Renal cortical epithelial cell (primary cell): ENCODE data around the gene ZNF512. TPM values are rescaled to one million over a fixed set of nuclear protein-coding genes. Genes with fewer than 3 reads are reported as not detected.

Experiments
- total RNA-seq: library from RNA; depleted of rRNA; stranded (reverse); fragments of >200 nt; gene quantifications from 2 replicates; pipeline ENCODE4 v1.2.3, GENCODE V29; 2014

The ZNF512 gene
- total RNA-seq, 1 donor from 2014 or later: 48.0 TPM

Other genes with a start within 250 kb of the ZNF512 start
- gene GTF3C2, start 226.3 kb upstream of the ZNF512 start, total RNA-seq: 32.1 and 40.2 TPM in 2 replicates
- 26.9 and 27.8 TPM in 2 replicates for gene EIF2B4, start 212.7 kb upstream of the ZNF512 start, total RNA-seq
- 94.9 and 125 TPM in 2 replicates for gene SNX17, start 212.4 kb upstream of the ZNF512 start, total RNA-seq
- 9.2 and 11.3 TPM in 2 replicates for gene ZNF513, start 202.3 kb upstream of the ZNF512 start, total RNA-seq
- 113 and 119 TPM in 2 replicates for gene PPM1G, start 173.5 kb upstream of the ZNF512 start, total RNA-seq
- 117 and 126 TPM in 2 replicates for gene NRBP1, start 154.4 kb upstream of the ZNF512 start, total RNA-seq
- gene KRTCAP3, start 140.7 kb upstream of the ZNF512 start, total RNA-seq: 0.85 and 3.5 TPM in 2 replicates
- gene IFT172, start 93.3 kb upstream of the ZNF512 start, total RNA-seq: 12.2 and 34.6 TPM in 2 replicates
- gene FNDC4, start 87.8 kb upstream of the ZNF512 start, total RNA-seq: 25.6 and 30.4 TPM in 2 replicates
- 1.4 and 1.6 TPM in 2 replicates for gene GCKR, start 86.2 kb upstream of the ZNF512 start, total RNA-seq
- 0.69 and 3.8 TPM in 2 replicates for gene CCDC121, start 46.0 kb downstream of the ZNF512 start, total RNA-seq
- 76.8 and 86.5 TPM in 2 replicates for gene GPN1, start 46.0 kb downstream of the ZNF512 start, total RNA-seq
- gene SUPT7L, start 80.6 kb downstream of the ZNF512 start, total RNA-seq: 15.3 and 31.9 TPM in 2 replicates
- 30.2 and 39.1 TPM in 2 replicates for gene SLC4A1AP, start 80.8 kb downstream of the ZNF512 start, total RNA-seq
- gene MRPL33, start 188.7 kb downstream of the ZNF512 start, total RNA-seq: 180 and 225 TPM in 2 replicates